Measurements from ENCODE around the gene SLC38A5.
"Not testable (repeated sequence)": the region's sequence is repeated elsewhere in the genome, so short reads cannot be mapped to it uniquely, and the experiment has no call there.

DNA sequence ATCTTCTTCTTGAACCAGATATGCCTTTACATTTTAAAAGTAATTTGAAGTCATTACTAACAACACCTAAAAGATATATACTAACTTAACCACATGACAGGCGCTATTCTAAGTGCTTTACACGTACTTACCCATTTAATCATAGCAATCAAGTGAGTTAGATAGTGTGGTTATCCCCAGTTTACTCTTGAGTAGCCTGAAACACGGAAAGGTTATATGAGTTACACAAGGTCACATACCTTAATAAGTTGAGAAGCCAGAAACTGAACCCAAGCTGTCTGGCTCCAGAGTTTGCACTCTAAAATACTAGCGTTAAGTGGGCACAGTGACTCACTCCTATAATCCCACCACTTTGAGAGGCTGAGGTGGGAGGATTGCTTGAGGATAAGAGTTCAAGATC lies 39.9 kb downstream of the SLC38A5 start:
- TF ChIP-seq, protein P1, sequence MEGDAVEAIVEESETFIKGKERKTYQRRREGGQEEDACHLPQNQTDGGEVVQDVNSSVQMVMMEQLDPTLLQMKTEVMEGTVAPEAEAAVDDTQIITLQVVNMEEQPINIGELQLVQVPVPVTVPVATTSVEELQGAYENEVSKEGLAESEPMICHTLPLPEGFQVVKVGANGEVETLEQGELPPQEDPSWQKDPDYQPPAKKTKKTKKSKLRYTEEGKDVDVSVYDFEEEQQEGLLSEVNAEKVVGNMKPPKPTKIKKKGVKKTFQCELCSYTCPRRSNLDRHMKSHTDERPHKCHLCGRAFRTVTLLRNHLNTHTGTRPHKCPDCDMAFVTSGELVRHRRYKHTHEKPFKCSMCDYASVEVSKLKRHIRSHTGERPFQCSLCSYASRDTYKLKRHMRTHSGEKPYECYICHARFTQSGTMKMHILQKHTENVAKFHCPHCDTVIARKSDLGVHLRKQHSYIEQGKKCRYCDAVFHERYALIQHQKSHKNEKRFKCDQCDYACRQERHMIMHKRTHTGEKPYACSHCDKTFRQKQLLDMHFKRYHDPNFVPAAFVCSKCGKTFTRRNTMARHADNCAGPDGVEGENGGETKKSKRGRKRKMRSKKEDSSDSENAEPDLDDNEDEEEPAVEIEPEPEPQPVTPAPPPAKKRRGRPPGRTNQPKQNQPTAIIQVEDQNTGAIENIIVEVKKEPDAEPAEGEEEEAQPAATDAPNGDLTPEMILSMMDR (IDR thresholded peaks at IDR 0.05), result not testable (repeated sequence)
- not testable (repeated sequence) for TF ChIP-seq POLR2A (IDR thresholded peaks at IDR 0.05; ENCODE audit: low read depth)

All from esophagus muscularis mucosa (tissue), 3 donors.